GM12878 (cell line): ENCODE measurements around the gene SURF4.

Source experiments
- CHD1 ChIP-seq: IDR thresholded peaks from 2 replicates; pipeline ENCODE4 v1.6.1; 2012; ENCODE audit warnings: low read depth, low read length, improper control_type of control experiment
- CTCF ChIP-seq, 3 experiments: IDR thresholded peaks in 2 of 3; conservative IDR thresholded peaks in 1 of 3; 2 replicates each; pipeline ENCODE4 v1.5.1; 2011; ENCODE audit warnings: low read depth in 3 of 3, low read length in 3 of 3, mild to moderate bottlenecking in 3 of 3, control low read depth in 2 of 3, moderate library complexity in 2 of 3, inconsistent platforms in 1 of 3, mixed read lengths in 1 of 3; ENCODE audit not compliant: control insufficient read depth in 2 of 3, insufficient read depth in 1 of 3; ENCODE audit errors: extremely low read depth in 1 of 3
- EZH2 ChIP-seq: IDR thresholded peaks from 2 replicates; pipeline ENCODE4 v1.6.1; 2012; ENCODE audit warnings: low read depth, mild to moderate bottlenecking, control low read depth, inconsistent platforms, low read length, borderline replicate concordance; ENCODE audit not compliant: control insufficient read depth
- FOXK2 ChIP-seq: fragments of 450-650 bp; IDR thresholded peaks from 2 replicates; pipeline ENCODE4 v1.6.1; 2017; ENCODE audit warnings: mild to moderate bottlenecking, moderate library complexity
- GABPA ChIP-seq: IDR thresholded peaks from 2 replicates; pipeline ENCODE4 v1.6.1; 2014; ENCODE audit warnings: antibody characterized with exemption, low read depth, mild to moderate bottlenecking, inconsistent platforms
- MXI1 ChIP-seq: fragments of 150-350 bp; IDR thresholded peaks from 2 replicates; pipeline ENCODE4 v1.6.1; 2011; ENCODE audit warnings: low read depth, mild to moderate bottlenecking, inconsistent platforms, low read length, improper control_type of control experiment
- POLR2AphosphoS5 ChIP-seq: IDR thresholded peaks from 2 replicates; pipeline ENCODE4 v1.6.1; 2011; ENCODE audit warnings: mild to moderate bottlenecking, low read length, inconsistent platforms
- ZNF217 ChIP-seq: fragments of 450-650 bp; IDR thresholded peaks from 2 replicates; pipeline ENCODE4 v1.6.1; 2017; ENCODE audit warnings: antibody characterized with exemption, mild to moderate bottlenecking
- ZNF384 ChIP-seq: IDR thresholded peaks from 2 replicates; pipeline ENCODE4 v1.6.1; 2012; ENCODE audit warnings: low read depth, mild to moderate bottlenecking, low read length, improper control_type of control experiment, borderline replicate concordance
- TF ChIP-seq, protein P1 (sequence below): IDR thresholded peaks from 2 replicates; pipeline ENCODE4 v1.6.1; 2011; ENCODE audit warnings: low read depth, low read length, improper control_type of control experiment, borderline replicate concordance

DNA sequence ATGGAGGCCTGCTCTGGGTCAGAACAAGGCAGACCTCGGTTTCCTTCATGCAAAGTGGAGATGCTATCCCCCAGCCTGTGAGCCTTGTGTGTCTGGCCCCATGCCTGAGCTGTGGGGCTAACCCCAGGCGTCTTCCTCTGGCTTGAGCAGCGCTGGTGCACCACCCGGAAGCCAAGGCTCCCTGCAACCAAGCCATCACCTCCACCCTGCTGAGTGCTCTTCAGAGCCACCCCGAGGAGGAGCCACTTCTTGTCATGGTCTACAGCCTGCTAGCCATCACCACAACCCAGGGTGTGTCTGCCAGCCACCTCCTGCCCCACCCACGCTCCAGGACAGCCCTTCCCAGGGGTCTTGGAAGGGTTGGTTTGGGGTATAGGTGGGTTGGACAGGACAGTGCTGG lies 25.7 kb upstream of the SURF4 start:
- no peak for TF ChIP-seq EZH2
- TF ChIP-seq CTCF (IDR thresholded peaks at IDR 0.05 in 2 of 3, conservative IDR thresholded peaks at IDR 0.05 in 1 of 3; ENCODE audit: control insufficient read depth in 2 of 3, extremely low read depth in 1 of 3, insufficient read depth in 1 of 3, low read depth in 3 of 3, low read length in 3 of 3): no peak
- TF ChIP-seq, protein P1, sequence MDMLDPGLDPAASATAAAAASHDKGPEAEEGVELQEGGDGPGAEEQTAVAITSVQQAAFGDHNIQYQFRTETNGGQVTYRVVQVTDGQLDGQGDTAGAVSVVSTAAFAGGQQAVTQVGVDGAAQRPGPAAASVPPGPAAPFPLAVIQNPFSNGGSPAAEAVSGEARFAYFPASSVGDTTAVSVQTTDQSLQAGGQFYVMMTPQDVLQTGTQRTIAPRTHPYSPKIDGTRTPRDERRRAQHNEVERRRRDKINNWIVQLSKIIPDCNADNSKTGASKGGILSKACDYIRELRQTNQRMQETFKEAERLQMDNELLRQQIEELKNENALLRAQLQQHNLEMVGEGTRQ: no peak
- no peak for TF ChIP-seq GABPA
- TF ChIP-seq POLR2AphosphoS5: no peak
- no peak for TF ChIP-seq ZNF217
- no peak for TF ChIP-seq ZNF384
- TF ChIP-seq CHD1: no peak
- no peak for TF ChIP-seq FOXK2
- TF ChIP-seq MXI1: no peak
